ENCODE measurements around the gene CCDC137. TPM values are rescaled to one million over a fixed set of nuclear protein-coding genes. Genes with fewer than 3 reads are reported as not detected.

The CCDC137 gene
- total RNA-seq, 2 donors from 2014 or later = 3.8 to 5.1 TPM

DNA sequence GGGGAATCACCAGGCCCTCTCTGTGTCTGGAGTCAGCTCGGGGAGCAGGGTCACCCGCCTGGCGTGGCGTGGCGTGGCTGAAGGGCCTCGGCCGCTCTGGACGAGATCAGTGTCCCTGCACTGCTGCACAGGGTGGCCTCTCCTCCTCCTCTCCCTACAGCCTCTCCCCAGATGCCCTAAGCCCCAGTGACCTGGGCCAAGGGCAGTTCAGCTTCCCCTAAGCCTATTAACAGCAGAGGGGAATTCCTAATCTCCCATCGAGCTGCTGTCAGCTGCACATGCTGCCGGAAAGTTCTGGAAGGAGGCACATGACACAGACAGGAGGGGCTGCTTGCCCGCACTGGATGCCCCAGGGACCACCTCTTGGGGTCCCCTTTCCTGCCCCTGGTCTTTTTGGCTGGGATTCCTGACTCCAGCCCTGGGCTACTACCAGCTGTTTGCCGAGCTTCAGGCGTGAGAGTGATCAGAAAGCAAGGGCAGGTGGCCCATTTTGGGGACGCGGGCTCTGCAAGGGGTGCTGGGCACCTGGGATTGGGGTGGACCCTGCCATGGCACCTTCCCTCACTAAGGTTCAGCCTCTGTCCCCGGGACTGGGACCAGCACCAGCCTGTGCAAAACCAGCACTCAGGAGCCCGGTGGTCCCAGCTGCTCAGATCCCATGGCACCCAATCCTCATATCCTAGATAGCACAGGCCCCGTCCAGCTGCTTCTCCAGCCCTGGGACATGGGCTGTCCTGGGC is 11.0 kb upstream of the CCDC137 start:
- TF ChIP-seq, protein P1, sequence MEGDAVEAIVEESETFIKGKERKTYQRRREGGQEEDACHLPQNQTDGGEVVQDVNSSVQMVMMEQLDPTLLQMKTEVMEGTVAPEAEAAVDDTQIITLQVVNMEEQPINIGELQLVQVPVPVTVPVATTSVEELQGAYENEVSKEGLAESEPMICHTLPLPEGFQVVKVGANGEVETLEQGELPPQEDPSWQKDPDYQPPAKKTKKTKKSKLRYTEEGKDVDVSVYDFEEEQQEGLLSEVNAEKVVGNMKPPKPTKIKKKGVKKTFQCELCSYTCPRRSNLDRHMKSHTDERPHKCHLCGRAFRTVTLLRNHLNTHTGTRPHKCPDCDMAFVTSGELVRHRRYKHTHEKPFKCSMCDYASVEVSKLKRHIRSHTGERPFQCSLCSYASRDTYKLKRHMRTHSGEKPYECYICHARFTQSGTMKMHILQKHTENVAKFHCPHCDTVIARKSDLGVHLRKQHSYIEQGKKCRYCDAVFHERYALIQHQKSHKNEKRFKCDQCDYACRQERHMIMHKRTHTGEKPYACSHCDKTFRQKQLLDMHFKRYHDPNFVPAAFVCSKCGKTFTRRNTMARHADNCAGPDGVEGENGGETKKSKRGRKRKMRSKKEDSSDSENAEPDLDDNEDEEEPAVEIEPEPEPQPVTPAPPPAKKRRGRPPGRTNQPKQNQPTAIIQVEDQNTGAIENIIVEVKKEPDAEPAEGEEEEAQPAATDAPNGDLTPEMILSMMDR (IDR thresholded peaks at IDR 0.05) = no peak
- H3K27me3 ChIP-seq = no peaks in the 10 kb centered on the region
- DNase-seq (ENCODE audit: low spot score) = no peak
- H3K36me3 ChIP-seq = no peaks in the 10 kb centered on the region
- no peaks in the 10 kb centered on the region for H3K4me1 ChIP-seq
- no peaks in the 10 kb centered on the region for H3K9me3 ChIP-seq
- H3K4me3 ChIP-seq = no peak overlapping the region
- H3K27ac ChIP-seq = no peak overlapping the region

DNA sequence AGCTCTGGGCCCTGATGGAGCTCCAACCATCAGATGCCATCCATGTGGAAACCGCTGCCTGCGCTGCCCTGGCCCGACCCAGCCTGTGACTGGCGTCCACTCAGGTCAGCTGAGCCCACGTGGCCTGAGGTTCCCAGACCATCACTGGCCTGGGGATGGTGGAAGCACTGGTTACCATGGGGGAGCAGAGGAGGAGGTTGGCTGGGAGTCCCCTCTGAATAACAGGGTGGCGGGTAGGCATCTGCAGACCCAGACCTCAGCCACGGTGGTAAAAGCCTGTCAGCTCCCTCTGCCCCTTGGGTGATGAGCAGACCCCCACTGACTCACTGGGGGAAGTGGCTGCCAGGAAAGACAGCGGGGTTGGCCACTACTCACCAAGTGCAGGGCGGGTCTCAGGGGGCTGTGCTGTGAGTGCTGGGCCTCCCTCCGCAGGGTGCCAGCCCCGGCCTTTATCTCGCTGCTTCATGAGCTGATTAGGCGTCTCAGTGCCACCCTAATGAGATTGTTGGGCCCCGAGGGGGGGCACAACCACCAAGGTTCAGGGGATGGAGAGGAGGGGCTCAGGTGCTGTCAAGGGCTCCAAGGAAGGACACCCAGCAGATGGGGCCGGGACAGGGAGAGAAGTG is 10.3 kb upstream of the CCDC137 start, which contains the start of gene PDE6G:
Gene PDE6G (minus strand): TSS at position 425 of the 626 bp plus-strand sequence. CDS start 3,237 bp downstream, outside the sequence.
- H3K27ac ChIP-seq = no peak within 1 kb of the TSS
- TF ChIP-seq, protein P1 (IDR thresholded peaks at IDR 0.05) = no peak
- no peaks in the 10 kb centered on the region for H3K4me1 ChIP-seq
- no peak within 1 kb of the TSS for H3K4me3 ChIP-seq
- no peaks in the 10 kb centered on the region for H3K9me3 ChIP-seq
- DNase-seq (ENCODE audit: low spot score) = no peak
- H3K36me3 ChIP-seq = no peaks in the 10 kb centered on the region
- no peaks in the 10 kb centered on the region for H3K27me3 ChIP-seq

DNA sequence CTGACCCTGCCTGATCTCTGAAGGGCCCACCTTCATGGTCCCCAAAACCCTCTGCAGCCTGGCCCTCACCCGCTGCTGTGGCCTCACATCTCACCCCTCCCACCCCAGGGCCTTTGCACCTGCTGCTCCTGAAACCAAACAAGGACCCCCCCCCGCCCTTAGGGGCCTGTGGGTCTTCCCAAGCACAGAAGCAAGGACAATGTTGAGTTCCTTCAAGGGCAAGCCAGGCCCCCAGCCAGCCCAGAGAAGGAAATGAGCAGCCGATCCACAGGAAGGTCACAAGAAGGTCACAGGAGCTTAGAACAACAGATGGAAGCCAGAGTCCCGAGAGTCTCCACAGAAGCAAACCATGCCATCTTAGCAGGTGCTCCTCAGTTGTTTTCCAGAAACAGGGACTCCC is 9.7 kb upstream of the CCDC137 start:
- H3K27me3 ChIP-seq = no peaks in the 10 kb centered on the region
- TF ChIP-seq, protein P1 (IDR thresholded peaks at IDR 0.05) = no peak
- no peak overlapping the region for H3K4me3 ChIP-seq
- H3K9me3 ChIP-seq = no peaks in the 10 kb centered on the region
- H3K27ac ChIP-seq = no peak overlapping the region
- DNase-seq (ENCODE audit: low spot score) = no peak
- no peaks in the 10 kb centered on the region for H3K36me3 ChIP-seq
- no peaks in the 10 kb centered on the region for H3K4me1 ChIP-seq

DNA sequence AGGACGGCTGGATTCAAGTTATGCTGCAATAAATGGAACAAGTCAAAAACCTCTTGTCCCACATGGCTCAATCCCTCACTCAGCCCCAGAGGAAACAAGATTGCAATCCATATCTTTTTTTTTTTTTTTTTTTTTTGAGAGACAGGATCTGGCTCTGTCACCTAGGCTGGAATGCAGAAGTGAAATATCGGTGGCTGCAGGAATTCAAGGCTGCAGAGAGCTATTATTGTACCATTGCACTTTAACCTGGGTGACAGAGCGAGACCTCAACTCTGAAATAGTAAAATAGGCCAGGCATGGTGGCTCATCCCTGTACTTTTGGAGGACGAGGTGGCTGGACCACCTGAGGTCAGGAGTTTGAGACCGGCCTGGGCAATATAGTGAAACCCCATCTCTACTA is 7.5 kb upstream of the CCDC137 start:
- H3K27ac ChIP-seq = no peak overlapping the region
- H3K27me3 ChIP-seq = no peaks in the 10 kb centered on the region
- H3K4me3 ChIP-seq = no peak overlapping the region
- no peaks in the 10 kb centered on the region for H3K9me3 ChIP-seq
- DNase-seq (ENCODE audit: low spot score) = no peak
- H3K4me1 ChIP-seq = no peaks in the 10 kb centered on the region
- TF ChIP-seq, protein P1 (IDR thresholded peaks at IDR 0.05) = no peak
- H3K36me3 ChIP-seq = no peaks in the 10 kb centered on the region

DNA sequence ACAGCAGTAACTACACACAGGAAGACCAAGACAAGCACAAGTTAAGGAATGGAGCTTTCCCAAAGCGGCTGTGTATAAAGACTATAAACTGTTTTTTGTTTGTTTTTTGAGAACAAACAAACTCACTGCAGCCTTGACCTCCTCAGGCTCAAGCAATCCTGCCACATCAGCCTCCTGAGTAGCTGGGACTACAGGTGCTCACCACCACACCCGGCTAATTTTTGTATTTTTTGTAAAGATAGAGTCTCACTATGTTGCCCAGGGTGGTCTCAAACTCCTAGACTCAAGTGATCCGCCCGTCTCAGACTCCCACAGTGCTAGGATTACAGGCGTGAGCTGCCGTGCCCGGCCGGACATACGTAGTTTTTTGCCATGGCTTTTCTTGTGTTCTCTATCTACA is 6.1 kb upstream of the CCDC137 start:
- TF ChIP-seq, protein P1 (IDR thresholded peaks at IDR 0.05) = no peak
- Histone ChIP-seq H3K36me3 (no peaks in the 10 kb centered on the region), H3K27ac (no peak overlapping the region), H3K27me3 (no peaks in the 10 kb centered on the region), H3K4me1 (peaks cover 0 to 6% of the 10 kb centered on the region in 2 donors), H3K9me3 (no peaks in the 10 kb centered on the region), H3K4me3 (no peak overlapping the region)
- DNase-seq (ENCODE audit: low spot score) = no peak

Measured in right atrium auricular region (tissue), 2 donors.